GM18520 (cell line): Measurements from ENCODE around the gene SIGLEC6.

ENCODE experiments used
- ATAC-seq: cut with Tn5 transposase; IDR thresholded peaks from one replicate; pipeline ENCODE4 v1.9.1; 2021; ENCODE audit not compliant: unreplicated experiment

Gene SIGLEC6

DNA sequence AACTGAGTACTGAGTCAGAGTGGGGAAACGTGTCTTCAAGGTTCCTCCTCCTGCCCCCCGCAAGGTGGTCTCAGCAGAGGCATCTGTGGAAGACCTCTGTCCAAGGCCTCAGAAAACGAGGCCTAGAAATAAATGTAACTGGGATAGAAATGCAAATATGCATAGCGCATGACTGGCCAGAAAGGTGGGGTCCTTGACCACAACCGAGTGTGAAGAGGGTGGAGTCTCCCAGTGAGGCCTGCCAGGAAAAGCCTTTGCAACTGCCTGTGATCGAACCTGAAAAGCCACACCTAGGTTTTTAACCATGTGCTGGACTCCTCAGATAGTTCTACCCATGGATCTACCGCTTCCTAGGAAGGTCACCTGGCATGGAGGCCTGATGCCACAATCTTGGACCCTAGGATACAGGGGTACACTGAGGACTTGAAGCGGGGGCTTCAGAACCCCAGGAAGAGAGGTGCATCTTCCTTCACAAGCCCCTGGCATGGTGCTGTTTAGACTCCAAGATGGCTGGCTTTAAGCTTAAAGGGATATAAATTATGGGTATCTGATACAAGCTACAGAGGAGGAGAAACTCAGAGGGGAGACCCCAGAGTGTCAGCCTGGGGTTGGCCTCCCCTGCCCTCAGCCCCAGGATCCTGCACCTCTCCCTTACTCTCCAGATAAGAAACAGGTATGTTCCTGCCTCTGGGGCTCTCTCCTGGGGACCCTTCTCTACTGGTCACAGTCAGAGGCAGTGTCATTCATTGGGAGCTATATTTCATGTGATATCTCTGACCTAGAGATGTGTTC lies 18.3 kb upstream of the SIGLEC6 start:
- no peak for ATAC-seq

DNA sequence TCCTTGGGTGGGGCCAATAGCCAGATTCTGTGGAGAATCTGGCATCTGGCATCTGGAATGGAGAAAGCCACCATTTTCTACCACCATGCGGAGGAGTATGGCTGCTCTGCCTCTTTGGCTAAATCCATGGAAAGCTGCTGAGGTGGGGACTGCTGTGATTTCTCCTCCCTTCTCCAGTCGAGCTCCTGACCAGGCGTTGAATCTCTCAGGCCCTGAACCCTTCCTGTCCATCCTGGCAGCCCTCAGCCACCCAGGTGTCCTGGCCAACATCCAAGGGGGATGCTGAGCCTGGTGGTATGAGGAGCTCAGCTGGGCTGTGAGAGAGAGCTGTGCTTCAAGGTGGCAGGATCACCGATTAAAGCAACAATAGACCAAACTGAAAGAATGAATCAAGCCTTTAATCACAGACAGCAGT lies 17.4 kb upstream of the SIGLEC6 start:
- ATAC-seq: no peak

DNA sequence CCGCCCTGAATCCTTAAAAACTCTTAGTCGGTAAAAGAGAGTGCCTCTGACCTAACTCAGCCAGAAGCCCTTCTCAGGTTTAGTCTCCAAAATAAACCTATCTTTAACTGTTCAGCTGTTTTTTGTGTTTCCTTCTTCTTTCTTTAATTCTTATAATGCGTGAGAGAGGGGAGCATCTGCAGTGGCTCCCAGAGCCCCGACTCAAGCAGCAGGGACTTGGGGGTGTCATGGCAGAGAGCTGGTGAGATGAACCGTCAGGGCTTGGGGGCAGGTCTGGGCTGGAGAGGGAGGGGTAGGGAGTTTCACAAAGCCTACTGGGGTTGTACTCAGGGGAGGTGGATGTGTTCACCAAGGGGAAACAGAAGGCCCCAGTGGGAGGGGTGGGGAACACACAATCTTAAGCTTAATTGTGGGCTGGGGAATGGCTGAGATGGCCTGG lies 16.8 kb upstream of the SIGLEC6 start:
- ATAC-seq: no peak

DNA sequence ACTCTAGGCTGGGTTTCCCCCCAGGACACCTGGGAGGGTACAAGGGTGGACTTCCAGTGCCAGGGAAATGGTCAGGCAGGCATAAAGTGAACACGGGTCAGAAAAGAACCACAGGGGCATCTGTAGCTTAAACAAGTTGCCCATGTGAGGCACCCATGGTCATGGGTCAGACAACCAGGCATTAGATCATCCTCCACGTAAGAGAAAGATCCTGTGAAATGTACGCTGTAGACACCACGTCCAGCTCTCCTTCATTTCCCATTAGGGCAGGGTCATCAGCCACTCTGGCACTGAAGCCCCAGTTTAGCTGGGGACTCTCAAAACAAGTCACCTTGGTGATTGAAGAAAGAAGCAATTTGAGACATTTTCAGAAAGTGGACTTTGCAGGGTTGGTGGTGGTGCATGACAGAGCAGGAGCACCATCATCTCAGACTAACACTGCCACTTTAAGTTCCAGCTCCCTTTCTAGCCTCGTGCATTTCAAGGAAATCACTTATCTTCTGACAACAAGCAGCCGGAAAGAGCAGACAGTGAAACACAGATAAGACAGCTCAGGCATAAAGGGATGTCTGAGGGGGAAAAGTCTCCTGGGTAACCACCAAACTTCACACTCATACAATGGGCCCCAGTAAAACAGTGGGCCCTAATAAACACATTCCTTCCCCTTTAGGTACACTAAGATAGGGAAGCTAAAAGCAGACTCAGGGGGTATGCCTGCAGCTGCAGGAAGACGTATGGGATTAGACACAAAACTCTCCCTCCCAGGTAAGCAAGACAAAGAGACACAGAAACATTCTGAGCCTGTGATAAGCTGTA lies 16.1 kb upstream of the SIGLEC6 start:
- no peak for ATAC-seq

DNA sequence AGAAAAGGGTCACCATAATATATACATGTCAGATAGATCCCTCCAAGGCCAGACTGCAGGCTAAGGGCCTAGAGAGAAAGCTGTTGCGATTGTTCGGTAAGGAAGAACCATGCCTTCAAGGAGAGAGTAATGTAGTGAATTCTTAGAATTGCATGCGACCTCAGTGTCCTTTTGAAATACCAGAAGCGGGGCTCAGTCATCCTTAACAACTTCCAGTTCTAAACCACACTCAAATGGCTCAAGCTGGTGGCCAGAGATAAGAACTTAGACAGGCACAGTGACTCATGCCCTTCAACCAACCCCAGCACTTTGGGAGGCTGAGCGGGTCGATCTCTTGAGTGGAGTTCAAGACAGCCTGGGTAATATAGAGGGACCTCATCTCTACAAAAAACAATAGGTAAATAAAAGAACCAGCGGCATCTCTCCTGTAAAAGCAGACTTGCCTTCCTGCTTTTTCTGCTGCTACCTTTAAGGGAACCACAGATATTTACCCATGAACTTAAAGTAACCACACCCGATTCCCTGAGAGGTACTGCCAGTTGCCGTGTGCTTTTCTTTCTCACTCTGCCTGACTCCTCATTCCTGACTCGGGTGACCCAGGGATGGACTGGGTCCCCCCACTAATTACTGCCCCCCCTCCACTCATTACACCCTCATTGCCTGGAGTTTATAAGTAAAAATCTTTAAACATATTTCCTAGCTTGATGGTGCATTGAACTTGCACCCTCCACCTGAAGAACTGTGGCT lies 15.4 kb upstream of the SIGLEC6 start:
- no peak for ATAC-seq

DNA sequence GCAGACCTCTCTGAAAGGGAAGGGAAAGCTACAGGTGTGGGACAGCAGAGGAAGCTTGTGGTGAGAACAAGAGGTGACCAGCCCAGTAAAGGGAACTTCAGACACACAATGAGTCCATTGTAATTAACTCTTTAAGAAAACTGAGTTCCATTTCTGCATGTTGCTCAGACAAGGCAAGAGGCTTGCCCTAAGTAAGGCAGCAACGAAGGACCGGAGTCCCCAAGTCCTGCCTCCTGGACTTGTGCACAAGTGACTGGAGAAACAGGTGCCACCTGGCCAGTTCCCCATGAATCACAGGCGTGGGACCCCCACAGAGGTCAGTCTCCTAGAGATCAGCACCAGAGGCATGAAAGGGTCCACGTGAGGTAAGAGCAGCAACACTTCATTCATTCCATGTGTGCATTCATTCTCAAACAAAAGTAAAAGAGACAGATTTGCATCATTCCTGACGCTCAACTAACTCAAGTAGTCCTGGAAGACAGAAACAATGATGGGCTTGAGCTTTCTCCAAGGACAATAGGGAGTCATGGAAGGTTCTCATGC lies 14.7 kb upstream of the SIGLEC6 start:
- ATAC-seq: no peak

DNA sequence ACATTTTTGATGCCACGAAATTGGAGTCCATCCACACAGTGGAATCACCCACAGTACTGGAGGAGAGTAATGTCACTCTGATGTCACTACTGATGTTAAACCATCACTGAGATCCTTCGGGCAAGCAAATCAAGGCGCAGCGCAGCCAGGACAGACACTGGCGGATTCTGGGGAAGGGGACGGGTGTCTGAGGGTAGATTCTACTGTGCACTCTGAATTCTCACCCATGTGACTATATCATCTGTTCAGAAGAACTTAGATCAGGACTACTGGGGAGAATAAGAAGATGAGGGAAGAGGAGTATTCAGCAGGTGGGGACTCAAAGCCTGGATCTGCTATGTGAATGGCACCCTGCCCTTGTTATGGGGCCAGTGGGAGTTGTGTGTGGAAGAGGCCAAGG lies 12.6 kb upstream of the SIGLEC6 start:
- ATAC-seq: no peak

DNA sequence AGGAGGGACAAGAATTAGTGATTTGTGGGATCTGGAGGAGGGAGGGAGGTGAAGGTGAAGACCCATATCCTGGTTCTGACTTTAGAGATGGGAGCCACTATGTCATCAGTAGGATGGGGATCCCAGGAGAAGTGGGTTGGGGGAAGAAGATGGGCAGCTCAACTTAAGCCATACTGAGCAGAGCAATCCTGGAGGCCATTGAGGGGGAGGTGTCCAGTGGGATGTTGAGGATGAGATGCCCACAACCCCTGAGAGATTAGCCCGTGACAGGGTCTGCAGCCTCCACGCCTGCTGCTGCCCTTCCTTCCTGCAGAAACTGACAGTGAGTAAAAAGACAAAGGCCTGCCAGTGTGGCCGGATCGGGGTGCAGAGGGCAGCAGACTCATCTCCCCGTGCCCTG lies 11.2 kb upstream of the SIGLEC6 start:
- ATAC-seq: no peak

DNA sequence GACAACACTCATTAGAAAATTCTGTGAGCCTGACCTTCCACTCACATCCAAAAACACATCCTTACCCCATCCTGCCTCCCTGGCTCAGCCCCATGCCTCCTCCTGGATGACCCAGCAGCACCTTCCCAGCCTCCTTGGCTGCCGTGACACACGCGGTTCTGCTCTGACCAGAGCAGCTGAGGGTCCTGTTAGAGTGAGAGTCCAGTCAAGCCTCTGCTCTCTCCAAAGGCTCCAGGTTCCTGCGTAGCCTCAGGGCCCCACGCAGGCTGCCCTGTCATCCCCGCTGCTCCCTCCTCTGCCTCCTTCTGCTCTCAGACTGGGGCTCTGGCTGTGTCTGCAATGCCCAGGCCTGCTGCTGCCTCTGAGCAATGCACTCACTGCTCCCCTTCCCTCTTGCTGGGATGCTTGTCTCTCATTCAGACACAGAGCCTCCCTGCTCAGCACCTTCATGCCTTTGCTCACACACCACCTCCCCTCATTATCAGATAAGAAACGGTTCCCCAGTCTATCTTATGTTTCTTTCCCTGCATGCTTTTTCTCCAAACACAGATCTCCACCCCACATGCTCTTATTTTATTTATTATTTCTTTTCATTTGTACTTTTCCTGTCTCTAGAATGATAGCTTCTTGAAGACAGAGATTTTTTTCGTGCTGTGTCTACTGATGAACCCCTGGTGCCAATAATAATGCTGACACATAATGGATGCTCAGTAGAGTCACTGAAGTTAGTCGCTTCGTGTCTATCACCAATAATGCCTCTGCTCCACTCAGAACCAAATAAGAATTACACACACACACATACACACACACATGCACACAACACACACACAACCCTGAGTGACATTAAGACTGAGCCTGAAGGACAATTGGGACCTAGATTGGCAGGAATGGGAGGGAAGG lies 10.2 kb upstream of the SIGLEC6 start:
- no peak for ATAC-seq

DNA sequence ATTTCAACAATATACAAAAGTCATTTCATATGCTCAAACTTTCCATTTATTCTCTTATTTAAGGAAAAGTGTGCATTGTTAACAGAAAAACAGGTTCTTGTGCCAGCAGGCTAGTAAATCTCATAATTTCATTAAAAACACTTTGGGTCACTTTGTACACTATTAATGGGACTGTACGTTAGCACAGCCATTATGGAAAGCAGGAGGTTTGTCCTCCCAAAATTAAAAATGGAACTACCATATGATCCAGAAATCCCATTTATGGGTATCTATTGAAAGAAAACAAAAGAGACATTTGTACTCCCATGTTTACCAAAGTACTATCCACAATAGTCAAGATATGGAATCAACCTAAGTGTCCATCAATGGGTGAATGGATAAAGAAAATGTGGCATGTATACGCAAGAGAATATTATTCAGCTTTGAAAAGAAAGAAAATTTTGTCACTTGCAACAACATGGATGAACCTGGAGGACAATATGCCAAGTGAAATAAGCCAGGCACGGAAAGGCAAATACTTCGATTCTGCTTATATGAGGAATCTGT lies 8.4 kb upstream of the SIGLEC6 start:
- no peak for ATAC-seq

DNA sequence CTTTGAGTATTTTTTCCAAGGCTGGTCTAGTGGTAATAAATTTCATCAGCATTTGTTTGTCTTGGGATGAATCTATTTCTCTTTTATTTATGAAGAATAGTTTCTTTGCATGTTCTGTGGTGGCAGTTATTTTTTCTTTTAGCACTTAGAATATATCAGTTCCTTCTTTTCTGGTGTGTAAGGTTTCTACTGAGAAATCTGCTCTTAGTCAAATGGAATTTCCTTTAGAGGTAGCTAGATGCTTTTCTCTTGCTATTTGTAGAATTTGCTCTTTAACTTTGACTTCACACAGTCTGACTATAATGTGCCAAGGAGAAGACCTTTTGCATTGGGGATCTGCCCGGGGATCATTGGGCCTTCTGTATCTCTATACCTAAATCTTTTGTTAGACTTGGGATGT lies 4.1 kb upstream of the SIGLEC6 start:
- ATAC-seq: no peak

DNA sequence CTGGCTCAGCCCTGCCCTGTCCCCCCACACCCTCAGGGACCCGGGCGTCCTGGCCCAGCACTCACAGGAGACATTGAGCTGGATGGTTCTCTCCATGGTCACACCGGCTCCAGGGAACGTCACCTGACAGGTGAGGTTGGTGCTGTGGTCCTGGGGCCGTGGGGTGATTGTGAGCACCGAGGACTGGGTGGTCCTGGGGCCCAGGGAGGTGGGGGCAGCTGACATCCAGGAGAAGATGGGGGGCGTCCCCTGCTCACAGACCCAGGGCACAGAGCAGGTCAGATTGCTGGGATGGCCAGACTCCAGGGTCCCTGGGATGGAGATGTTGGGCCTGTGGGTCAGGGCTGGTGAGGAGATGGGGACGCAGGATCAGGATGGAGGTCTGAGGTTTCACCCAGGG lies 854 bp downstream of the SIGLEC6 start:
- no peak for ATAC-seq

DNA sequence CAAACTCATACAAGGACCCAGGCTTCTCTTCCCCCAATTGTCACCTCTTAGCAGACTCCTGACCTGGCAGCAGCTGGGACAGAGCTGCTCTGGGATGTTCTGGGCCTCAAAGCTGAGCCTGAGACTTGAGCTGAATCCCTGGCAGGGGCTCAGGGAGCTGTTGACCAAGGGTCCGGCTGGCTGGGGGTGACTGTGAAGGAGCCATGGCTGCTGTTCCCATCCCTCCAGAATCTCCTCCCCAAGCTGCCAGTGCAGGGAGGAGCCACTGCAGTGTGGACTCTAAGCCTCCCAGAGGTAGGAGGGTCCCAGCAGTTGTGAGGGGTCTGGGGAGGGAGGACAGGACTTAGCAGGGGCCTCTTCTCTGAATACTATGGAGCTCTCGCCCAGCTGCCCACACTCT lies 2.2 kb downstream of the SIGLEC6 start:
- ATAC-seq: no peak

DNA sequence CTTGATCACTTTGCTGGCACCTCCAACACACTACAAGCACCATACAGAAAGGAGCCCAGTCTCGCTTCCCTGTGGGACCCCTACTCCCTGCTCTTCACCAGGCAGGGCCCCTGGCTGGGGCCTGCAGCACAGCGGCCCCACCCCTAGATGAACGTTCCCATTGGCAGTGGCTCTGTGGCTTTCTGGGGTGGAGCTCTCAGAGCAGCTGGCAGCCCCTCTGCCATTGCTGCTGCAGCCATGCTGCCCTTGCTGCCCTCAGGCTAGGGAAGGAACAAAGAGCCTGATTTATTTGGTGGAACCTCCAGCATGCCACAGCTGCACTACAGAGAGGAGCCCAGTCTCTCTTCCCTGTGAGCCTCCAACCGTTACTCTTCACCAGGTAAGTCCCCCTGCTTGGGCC lies 5.8 kb downstream of the SIGLEC6 start:
- no peak for ATAC-seq

DNA sequence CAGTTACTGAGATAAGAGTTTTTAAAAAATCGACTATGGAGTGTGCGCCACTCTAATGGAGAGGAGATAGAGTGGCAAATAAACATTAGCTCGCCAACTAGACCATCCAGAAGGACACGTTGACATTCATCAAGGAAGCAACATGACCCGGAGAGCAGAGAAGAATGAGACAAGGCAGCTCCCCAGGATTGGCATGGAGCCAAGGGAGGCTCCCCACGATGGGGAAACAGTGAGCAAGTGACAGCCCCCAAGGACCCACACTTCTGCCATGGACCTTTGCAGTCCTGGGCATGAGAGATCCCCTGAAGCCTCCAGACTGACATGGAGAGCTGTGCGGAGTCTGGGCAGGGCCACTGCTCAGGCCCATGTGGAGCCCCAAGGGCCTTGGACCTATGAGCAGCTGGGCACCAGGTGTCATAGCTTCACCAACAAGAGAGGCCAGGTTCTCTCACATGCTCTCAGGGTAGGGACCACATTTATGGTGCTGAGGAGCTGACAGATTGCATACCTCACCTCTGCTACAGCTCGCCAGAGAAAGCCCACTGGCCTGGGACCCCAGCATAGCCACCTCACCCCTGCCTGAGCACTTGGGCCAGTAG lies 6.7 kb downstream of the SIGLEC6 start:
- ATAC-seq: no peak

DNA sequence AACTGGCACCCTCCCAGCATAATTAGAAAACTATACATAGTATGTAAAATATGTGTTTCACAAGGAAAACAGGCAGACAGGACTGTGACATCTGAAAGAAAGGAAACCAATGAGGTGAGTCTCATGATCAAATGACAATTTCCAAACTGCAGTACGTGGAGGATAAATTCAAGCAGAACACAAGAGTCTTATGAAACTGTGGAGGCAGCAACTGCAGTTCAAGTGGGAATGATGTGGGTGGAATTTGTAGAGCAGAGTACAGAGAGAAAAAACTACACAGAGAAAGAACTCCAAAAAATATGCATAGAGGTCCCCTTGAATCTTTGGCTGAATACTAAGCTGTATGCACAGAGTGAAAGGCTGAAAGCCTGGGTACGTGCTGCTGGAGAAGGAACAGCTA lies 9.7 kb downstream of the SIGLEC6 start:
- ATAC-seq: no peak

DNA sequence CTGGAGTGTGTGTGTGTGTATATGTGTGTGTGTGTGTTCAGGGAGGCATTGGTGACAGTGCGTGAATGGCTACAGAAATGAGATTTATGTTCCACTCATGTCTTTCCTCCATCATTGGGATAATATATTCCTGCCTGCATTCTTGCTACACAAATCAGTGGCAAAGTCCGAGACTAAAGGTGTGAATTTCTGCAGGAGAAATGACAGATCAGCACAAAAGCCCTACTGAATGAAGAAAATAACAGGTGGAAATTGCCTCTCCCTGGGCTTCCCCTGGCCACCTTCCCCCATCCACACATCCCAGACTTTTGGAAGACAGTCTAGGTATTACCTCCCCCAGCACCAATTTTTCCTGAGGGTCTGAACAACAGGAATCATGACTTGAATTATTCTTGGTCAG lies 10.1 kb downstream of the SIGLEC6 start:
- no peak for ATAC-seq

DNA sequence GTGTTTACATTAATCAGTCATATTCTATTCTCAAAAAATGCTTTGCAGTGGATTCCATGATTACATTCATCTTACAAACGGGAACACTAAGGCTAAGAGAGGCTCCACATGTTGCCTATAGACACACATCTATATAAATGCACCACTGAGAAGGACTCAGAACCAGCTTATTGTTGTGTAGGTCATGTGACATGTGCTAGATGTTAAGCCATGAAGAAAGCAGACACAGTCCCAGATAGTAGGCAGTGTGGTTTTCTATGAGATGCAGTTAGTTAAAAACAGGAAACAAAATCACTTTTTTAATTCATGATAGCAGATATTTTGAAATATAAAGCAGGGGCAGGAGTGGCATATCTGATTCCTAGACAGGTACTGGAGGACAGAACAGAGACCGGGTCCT lies 10.7 kb downstream of the SIGLEC6 start:
- ATAC-seq: no peak

DNA sequence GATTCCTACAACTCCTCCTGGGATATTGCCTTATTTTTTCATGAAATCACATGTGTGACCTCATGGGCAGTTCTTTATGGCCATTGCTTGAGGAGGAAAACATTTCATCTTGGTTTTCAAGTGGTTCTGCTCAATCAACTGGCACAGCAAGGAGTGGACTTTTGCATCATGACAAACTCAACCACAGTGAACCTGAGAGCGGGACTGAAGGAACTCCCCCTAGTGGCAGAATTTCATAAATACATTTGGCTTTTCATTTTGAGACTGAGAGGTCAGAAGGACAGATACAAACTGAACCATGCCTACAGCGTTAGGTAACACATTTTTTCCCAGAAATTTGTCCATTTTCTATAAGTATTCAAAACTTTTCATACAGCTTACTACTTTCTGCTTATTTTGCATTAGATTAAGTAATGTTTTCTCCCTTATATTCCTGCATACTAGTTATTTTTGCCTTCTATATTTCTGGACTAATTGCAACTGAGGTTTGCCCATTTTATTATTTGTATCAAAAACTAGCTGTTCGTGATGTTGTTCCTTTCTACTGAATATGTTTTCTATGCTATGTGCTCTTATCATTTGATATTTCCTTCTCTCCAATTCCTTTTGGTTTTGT lies 16.5 kb downstream of the SIGLEC6 start:
- no peak for ATAC-seq
